ENCODE data around the gene NKX6-2. TPM values are rescaled to one million over a fixed set of nuclear protein-coding genes. Genes with fewer than 3 reads are reported as not detected.

NKX6-2 gene
- polyA plus RNA-seq, 1 donor (not counting 4 experiments of a cell fraction or from before 2014, with no cell fraction given) = not detected

DNA sequence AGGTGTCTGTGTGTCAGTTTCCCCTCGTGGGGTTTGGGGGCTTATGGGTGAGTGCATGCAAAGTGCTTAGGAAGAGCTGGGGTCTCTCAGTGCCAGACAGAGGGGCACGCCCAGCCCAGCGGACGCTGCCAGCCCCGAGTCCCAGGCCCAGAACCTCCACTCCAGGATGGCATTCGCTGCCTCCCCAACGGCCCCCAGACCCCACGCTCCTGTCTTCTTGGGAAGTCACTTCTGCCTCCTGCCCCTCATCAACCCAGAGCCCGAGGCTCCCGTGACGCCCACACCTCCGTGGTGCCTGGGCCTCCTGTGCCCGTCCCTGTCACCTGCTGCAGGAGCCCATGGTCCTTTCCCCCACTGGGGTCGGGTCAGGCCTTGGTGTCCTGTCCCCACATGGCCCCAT lies 35.0 kb downstream of the NKX6-2 start:
- Histone ChIP-seq H3K27ac (ENCODE audit: control insufficient read depth, insufficient read depth, low read length) (no peak overlapping the region), H3K4me2 (ENCODE audit: control insufficient read depth, extremely low read depth, insufficient read depth, low read depth, low read length) (no peak overlapping the region), H3K9me1 (ENCODE audit: control insufficient read depth, extremely low read depth, insufficient read depth, low read length) (no peaks in the 10 kb centered on the region), H4K20me1 (ENCODE audit: control insufficient read depth, extremely low read depth, insufficient read depth, low read length) (no peaks in the 10 kb centered on the region), H3K79me2 (ENCODE audit: control insufficient read depth, insufficient read depth, low read length) (no peaks in the 10 kb centered on the region), H3K9me3 (ENCODE audit: control insufficient read depth, low read depth, low read length) (peaks cover 2% of the 10 kb centered on the region), H3K4me3 (ENCODE audit: control insufficient read depth in 2 of 3, extremely low read depth in 1 of 3, insufficient read depth in 2 of 3, low read depth in 1 of 3, low read length in 3 of 3) (no peak overlapping the region), H3K36me3 (ENCODE audit: control insufficient read depth in 2 of 2, extremely low read depth in 1 of 2, insufficient read depth in 2 of 2, low read length in 2 of 2) (peaks cover 0 to 6% of the 10 kb centered on the region in 2 experiments), H2AFZ (ENCODE audit: control insufficient read depth, low read length) (no peak overlapping the region), H3K4me1 (ENCODE audit: control insufficient read depth, extremely low read depth, insufficient read depth, low read length) (no peaks in the 10 kb centered on the region), H3K27me3 (ENCODE audit: control insufficient read depth, extremely low read depth, insufficient read depth, low read length) (no peaks in the 10 kb centered on the region), H3K9ac (ENCODE audit: control insufficient read depth, extremely low read depth, insufficient read depth, low read length) (no peak overlapping the region)
- dilution Hi-C loops (cut with MboI; ENCODE audit: extremely low pct_ligation_motif_present, low sequenced_read_pairs) = no loop called here
- DNase-seq (ENCODE audit: low read depth, low spot score) (no peak), FAIRE-seq (no peak)
- no peak for TF ChIP-seq EZH2 (IDR thresholded peaks at IDR 0.05; ENCODE audit: low read length)
- TF ChIP-seq, protein P1, sequence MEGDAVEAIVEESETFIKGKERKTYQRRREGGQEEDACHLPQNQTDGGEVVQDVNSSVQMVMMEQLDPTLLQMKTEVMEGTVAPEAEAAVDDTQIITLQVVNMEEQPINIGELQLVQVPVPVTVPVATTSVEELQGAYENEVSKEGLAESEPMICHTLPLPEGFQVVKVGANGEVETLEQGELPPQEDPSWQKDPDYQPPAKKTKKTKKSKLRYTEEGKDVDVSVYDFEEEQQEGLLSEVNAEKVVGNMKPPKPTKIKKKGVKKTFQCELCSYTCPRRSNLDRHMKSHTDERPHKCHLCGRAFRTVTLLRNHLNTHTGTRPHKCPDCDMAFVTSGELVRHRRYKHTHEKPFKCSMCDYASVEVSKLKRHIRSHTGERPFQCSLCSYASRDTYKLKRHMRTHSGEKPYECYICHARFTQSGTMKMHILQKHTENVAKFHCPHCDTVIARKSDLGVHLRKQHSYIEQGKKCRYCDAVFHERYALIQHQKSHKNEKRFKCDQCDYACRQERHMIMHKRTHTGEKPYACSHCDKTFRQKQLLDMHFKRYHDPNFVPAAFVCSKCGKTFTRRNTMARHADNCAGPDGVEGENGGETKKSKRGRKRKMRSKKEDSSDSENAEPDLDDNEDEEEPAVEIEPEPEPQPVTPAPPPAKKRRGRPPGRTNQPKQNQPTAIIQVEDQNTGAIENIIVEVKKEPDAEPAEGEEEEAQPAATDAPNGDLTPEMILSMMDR (optimal IDR thresholded peaks at IDR 0.05 in 1 of 3, IDR thresholded peaks at IDR 0.05 in 1 of 3, conservative IDR thresholded peaks at IDR 0.05 in 1 of 3; ENCODE audit: extremely low read depth in 1 of 3, insufficient read depth in 2 of 3, low read length in 3 of 3) = no peak

DNA sequence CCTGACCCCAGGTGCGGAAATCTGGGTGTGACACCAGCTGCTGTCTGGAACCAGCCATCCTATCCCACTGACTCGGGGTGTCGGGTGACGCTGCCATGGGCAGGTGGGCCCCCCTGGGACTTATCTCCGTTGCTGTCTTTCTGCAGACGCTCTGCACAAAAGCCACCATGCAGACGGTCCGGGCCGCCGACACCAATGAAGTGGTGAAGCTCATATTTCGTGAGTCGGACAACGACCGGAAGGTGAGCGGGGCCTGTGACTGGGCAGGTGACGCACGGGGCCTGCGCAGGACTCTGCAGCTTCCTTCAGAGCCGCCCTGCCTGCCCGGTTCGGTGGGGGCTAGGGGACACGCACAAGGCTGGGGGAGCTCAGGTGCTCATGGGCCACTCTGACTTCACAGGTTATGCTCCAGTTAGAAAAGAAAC lies 36.6 kb downstream of the NKX6-2 start:
- H3K4me3 ChIP-seq (ENCODE audit: control insufficient read depth in 2 of 3, extremely low read depth in 1 of 3, insufficient read depth in 2 of 3, low read depth in 1 of 3, low read length in 3 of 3) = no peak overlapping the region
- no peak for DNase-seq (ENCODE audit: low read depth, low spot score)
- H4K20me1 ChIP-seq (ENCODE audit: control insufficient read depth, extremely low read depth, insufficient read depth, low read length) = no peaks in the 10 kb centered on the region
- TF ChIP-seq, protein P1 (optimal IDR thresholded peaks at IDR 0.05 in 1 of 3, IDR thresholded peaks at IDR 0.05 in 1 of 3, conservative IDR thresholded peaks at IDR 0.05 in 1 of 3; ENCODE audit: extremely low read depth in 1 of 3, insufficient read depth in 2 of 3, low read length in 3 of 3) = no peak
- no peak for TF ChIP-seq EZH2 (IDR thresholded peaks at IDR 0.05; ENCODE audit: low read length)
- no peak overlapping the region for H3K9ac ChIP-seq (ENCODE audit: control insufficient read depth, extremely low read depth, insufficient read depth, low read length)
- H3K79me2 ChIP-seq (ENCODE audit: control insufficient read depth, insufficient read depth, low read length) = no peaks in the 10 kb centered on the region
- H3K4me1 ChIP-seq (ENCODE audit: control insufficient read depth, extremely low read depth, insufficient read depth, low read length) = no peaks in the 10 kb centered on the region
- H3K27me3 ChIP-seq (ENCODE audit: control insufficient read depth, extremely low read depth, insufficient read depth, low read length) = no peaks in the 10 kb centered on the region
- no peaks in the 10 kb centered on the region for H3K9me1 ChIP-seq (ENCODE audit: control insufficient read depth, extremely low read depth, insufficient read depth, low read length)
- no peak for FAIRE-seq
- H3K27ac ChIP-seq (ENCODE audit: control insufficient read depth, insufficient read depth, low read length) = no peak overlapping the region
- no peaks in the 10 kb centered on the region for H3K9me3 ChIP-seq (ENCODE audit: control insufficient read depth, low read depth, low read length)
- no peak overlapping the region for H3K4me2 ChIP-seq (ENCODE audit: control insufficient read depth, extremely low read depth, insufficient read depth, low read depth, low read length)
- dilution Hi-C loops (cut with MboI; ENCODE audit: extremely low pct_ligation_motif_present, low sequenced_read_pairs) = no loop called here
- H2AFZ ChIP-seq (ENCODE audit: control insufficient read depth, low read length) = no peak overlapping the region
- H3K36me3 ChIP-seq (ENCODE audit: control insufficient read depth in 2 of 2, extremely low read depth in 1 of 2, insufficient read depth in 2 of 2, low read length in 2 of 2) = peaks cover 0 to 6% of the 10 kb centered on the region in 2 experiments
